HCT116 (cell line): ENCODE measurements around the gene SLC30A4. TPM values are rescaled to one million over a fixed set of nuclear protein-coding genes. Genes with fewer than 3 reads are reported as not detected.
A peak's percentile ranks its signal among the peaks of the same experiment; 100 is the strongest.

Experiments used
- ATAC-seq: fragments of 200-7000 bp; cut with Tn5 transposase; 2 replicates; pipeline ENCODE4 v1.9.1; 2020; ENCODE audit warnings: mild to moderate bottlenecking, moderate library complexity
- BruUV-seq: library from RNA; stranded (reverse); fragments of 400-500 nt; replicated peaks from 2 replicates; lab custom pipeline; 2021; lab: Mats Ljungman, UMichigan
- CTCF ChIA-PET: fragments of 300-600 bp; sonication (Branson Sonifier 250); formaldehyde crosslinking; loops from one replicate; lab custom pipeline; 2021; ENCODE audit warnings: antibody characterized with exemption; lab: Charles Lee
- POLR2A ChIA-PET: fragments of 300-600, 350-600 bp; sonication (Branson Sonifier 250); formaldehyde crosslinking; loops from one replicate; lab custom pipeline; 2021; ENCODE audit warnings: antibody characterized with exemption; lab: Charles Lee
- RAD21 ChIA-PET, 2 experiments: fragments of 300-600 bp; sonication (Branson Sonifier 250); formaldehyde crosslinking; loops; one replicate each; lab custom pipeline; 2023; ENCODE audit warnings: low total read pairs in 2 of 2; ENCODE audit not compliant: uncharacterized antibody in 2 of 2, unreplicated experiment in 2 of 2, low non-redundant PET in 1 of 2; lab: Charles Lee
- DNase-seq: peaks from one replicate; pipeline ENCODE4 v3.0.0-alpha.2; 2010; ENCODE audit warnings: low read depth, low spot score
- H2AFZ ChIP-seq: fragments of 200-600 bp; shearing (Covaris generic), sonication (generic); 2 replicates; pipeline ENCODE4 v1.6.1; 2017; ENCODE audit warnings: low read depth, mixed run types, mixed read lengths, antibody characterized with exemption, low read length; ENCODE audit not compliant: poor library complexity, severe bottlenecking
- H3K27ac ChIP-seq: 2 replicates; pipeline ENCODE4 v1.5.1; 2012; ENCODE audit warnings: low read depth, low read length
- H3K27me3 ChIP-seq: fragments of 200-600 bp; sonication (generic); 2 replicates; pipeline ENCODE4 v1.6.1; 2016; ENCODE audit warnings: mixed run types, low read length, mixed read lengths; ENCODE audit not compliant: insufficient read depth
- H3K36me3 ChIP-seq, 2 experiments: fragments of 200-500 bp in 1 of 2; fragments of 200-600 bp in 1 of 2; sonication (Bioruptor generic) in 1 of 2; sonication (generic) in 1 of 2; 2 replicates each; pipeline versions ENCODE4 v1.5.1 to v1.6.1; 2014 to 2016; ENCODE audit warnings: low read length in 2 of 2, inconsistent platforms in 1 of 2, mixed read lengths in 1 of 2, mixed run types in 1 of 2; ENCODE audit not compliant: insufficient read depth in 2 of 2, control insufficient read depth in 1 of 2
- H3K4me1 ChIP-seq, 2 experiments: fragments of 200-600 bp in 1 of 2; sonication (generic) in 1 of 2; 2 replicates each; pipeline versions ENCODE4 v1.5.1 to v1.6.1; 2012 to 2017; ENCODE audit warnings: low read length in 2 of 2, inconsistent platforms in 1 of 2, mild to moderate bottlenecking in 1 of 2, mixed read lengths in 1 of 2, mixed run types in 1 of 2, moderate library complexity in 1 of 2; ENCODE audit not compliant: insufficient read depth in 2 of 2, control insufficient read depth in 1 of 2
- H3K4me2 ChIP-seq: fragments of 200-600 bp; sonication (generic); 2 replicates; pipeline ENCODE4 v1.6.1; 2017; ENCODE audit warnings: mixed run types, low read length, mixed read lengths
- H3K4me3 ChIP-seq, 2 experiments: fragments of 200-600 bp in 1 of 2; sonication (generic) in 1 of 2; replicated peaks in 1 of 2; 2 replicates each; pipeline ENCODE4 v1.5.1; 2011 to 2016; ENCODE audit warnings: low read length in 2 of 2, control low read depth in 1 of 2, low read depth in 1 of 2, mild to moderate bottlenecking in 1 of 2, mixed read lengths in 1 of 2, mixed run types in 1 of 2
- H3K79me2 ChIP-seq: fragments of 200-600 bp; sonication (generic); 2 replicates; pipeline ENCODE4 v1.6.1; 2017; ENCODE audit warnings: mild to moderate bottlenecking, mixed run types, low read length, moderate library complexity, mixed read lengths; ENCODE audit not compliant: insufficient read depth
- H3K9ac ChIP-seq: fragments of 200-600 bp; sonication (generic); 2 replicates; pipeline ENCODE4 v1.6.1; 2016; ENCODE audit warnings: low read length, mixed read lengths
- H3K9me2 ChIP-seq: fragments of 200-600 bp; sonication (generic), shearing (Covaris generic); 2 replicates; pipeline ENCODE4 v1.6.1; 2017; ENCODE audit warnings: mixed run types, mild to moderate bottlenecking, moderate library complexity; ENCODE audit not compliant: insufficient read depth
- H3K9me3 ChIP-seq, 2 experiments: fragments of 200-500 bp in 1 of 2; fragments of 200-600 bp in 1 of 2; sonication (Bioruptor generic) in 1 of 2; sonication (generic) in 1 of 2; 2 replicates each; pipeline ENCODE4 v1.6.1; 2014 to 2017; ENCODE audit warnings: low read length in 2 of 2, mixed read lengths in 2 of 2, inconsistent platforms in 1 of 2, low read depth in 1 of 2, mild to moderate bottlenecking in 1 of 2, mixed run types in 1 of 2, moderate library complexity in 1 of 2; ENCODE audit not compliant: control insufficient read depth in 1 of 2, insufficient read depth in 1 of 2
- H4K20me1 ChIP-seq: fragments of 200-600 bp; sonication (generic), shearing (Covaris generic); 2 replicates; pipeline ENCODE4 v1.6.1; 2017; ENCODE audit warnings: mixed run types, mild to moderate bottlenecking, moderate library complexity; ENCODE audit not compliant: insufficient read depth
- CBX3 ChIP-seq: IDR thresholded peaks from 2 replicates; pipeline ENCODE4 v1.6.1; 2012; ENCODE audit warnings: low read depth
- CEBPB ChIP-seq: IDR thresholded peaks from 2 replicates; pipeline ENCODE4 v1.6.1; 2012; ENCODE audit warnings: low read depth
- EGR1 ChIP-seq: IDR thresholded peaks from 2 replicates; pipeline ENCODE4 v1.6.1; 2012; ENCODE audit warnings: low read depth
- EZH2phosphoT487 ChIP-seq: fragments of 200-600 bp; IDR thresholded peaks from 2 replicates; pipeline ENCODE4 v1.6.1; 2018; ENCODE audit warnings: antibody characterized with exemption, borderline replicate concordance
- FOSL1 ChIP-seq: IDR thresholded peaks from 2 replicates; pipeline ENCODE4 v1.6.1; 2012; ENCODE audit warnings: low read depth
- JUND ChIP-seq: IDR thresholded peaks from 2 replicates; pipeline ENCODE4 v1.6.1; 2012
- POLR2A ChIP-seq: IDR thresholded peaks from 2 replicates; pipeline ENCODE4 v1.7.0; 2011; ENCODE audit warnings: borderline replicate concordance; ENCODE audit not compliant: insufficient read depth, insufficient read length; ENCODE audit errors: extremely low read depth
- RAD21 ChIP-seq: IDR thresholded peaks from 2 replicates; pipeline ENCODE4 v1.6.1; 2012; ENCODE audit warnings: low read depth, mild to moderate bottlenecking
- REST ChIP-seq: IDR thresholded peaks from 2 replicates; pipeline ENCODE4 v1.6.1; 2012; ENCODE audit warnings: low read depth
- SIN3A ChIP-seq: IDR thresholded peaks from 2 replicates; pipeline ENCODE4 v1.6.1; 2012; ENCODE audit warnings: low read depth
- SP1 ChIP-seq: IDR thresholded peaks from 2 replicates; pipeline ENCODE4 v1.6.1; 2012; ENCODE audit warnings: low read depth
- SRF ChIP-seq: IDR thresholded peaks from 2 replicates; pipeline ENCODE4 v1.6.1; 2012; ENCODE audit warnings: low read depth
- TCF7L2 ChIP-seq: IDR thresholded peaks from 2 replicates; pipeline ENCODE4 v1.7.0; 2011; ENCODE audit warnings: borderline replicate concordance, inconsistent platforms; ENCODE audit not compliant: insufficient read depth, insufficient read length; ENCODE audit errors: extremely low read depth
- ZNF274 ChIP-seq: fragments of 200-500 bp; sonication (Bioruptor generic); IDR thresholded peaks from 2 replicates; pipeline ENCODE4 v1.6.1; 2014; ENCODE audit warnings: mild to moderate bottlenecking, low read depth, low read length, inconsistent platforms
- intact Hi-C: fragments of 100-400 bp; cut with micrococcal nuclease; formaldehyde crosslinking; loops from 2 replicates; pipeline ENCODE4 v1.10.0; 2022
- total RNA-seq: library from RNA; stranded (reverse); gene quantifications from one replicate; pipeline ENCODE4 v1.2.1, GENCODE V29; 2021; ENCODE audit not compliant: unreplicated experiment
- TF ChIP-seq, protein P1 (sequence below): IDR thresholded peaks from 2 replicates; pipeline ENCODE4 v1.6.1; 2012
- TF ChIP-seq, protein P2 (sequence below), 3 experiments: fragments of 200-600 bp in 1 of 3; sonication (generic) in 1 of 3; IDR thresholded peaks in 2 of 3; conservative IDR thresholded peaks in 1 of 3; 2 replicates each; pipeline ENCODE4 v1.5.1; 2012 to 2017; ENCODE audit warnings: low read depth in 2 of 3, low read length in 2 of 3, antibody characterized with exemption in 1 of 3, borderline replicate concordance in 1 of 3, control low read depth in 1 of 3, mild to moderate bottlenecking in 1 of 3, mixed read lengths in 1 of 3, mixed run types in 1 of 3, moderate library complexity in 1 of 3; ENCODE audit not compliant: insufficient read depth in 1 of 3
- TF ChIP-seq, protein P3 (sequence below): IDR thresholded peaks from 2 replicates; pipeline ENCODE4 v1.6.1; 2012
- TF ChIP-seq, protein P4 (sequence below): IDR thresholded peaks from 2 replicates; pipeline ENCODE4 v1.6.1; 2011; ENCODE audit warnings: mild to moderate bottlenecking, low read length, moderate library complexity; ENCODE audit not compliant: insufficient replicate concordance; ENCODE audit errors: extremely low read depth

SLC30A4 gene
- total RNA-seq, 1 experiment from 2014 or later: 2.7 TPM

- BruUV-seq: no TSS peak
- Histone ChIP-seq H3K4me2 (peak overlapping the region; percentile 75), H4K20me1 (no peaks in the 10 kb centered on the region), H3K9me3 (no peaks in the 10 kb centered on the region; a peak in 1 of 4 replicates), H3K9me2 (no peaks in the 10 kb centered on the region), H3K27ac (no peak overlapping the region), H3K4me1 (peaks cover 28 to 50% of the 10 kb centered on the region in 2 experiments), H3K27me3 (no peaks in the 10 kb centered on the region), H3K9ac (no peak overlapping the region), H3K4me3 (peak overlapping the region; percentile 42 to 48), H2AFZ (peak overlapping the region; percentile 100), H3K79me2 (no peaks in the 10 kb centered on the region), H3K36me3 (no peaks in the 10 kb centered on the region)
- DNase-seq: peak; percentile 79
- peak; percentile 63 for ATAC-seq
- POLR2A ChIA-PET: interaction anchor here (1.0 kb wide), 1 partner anchor 153 kb away, joined by 3 read pairs; no protein-coding TSS in a partner anchor
- CTCF ChIA-PET: interaction anchor here (0.6 to 3.6 kb wide), 30 partner anchors 10 to 340 kb away, joined by 3 to 82 read pairs (median 6); partner anchors contain the start of gene SQOR
- RAD21 ChIA-PET: interaction anchor here (0.7 to 1.8 kb wide), 4 partner anchors 27 to 156 kb away, joined by 3 to 7 read pairs (median 4); no protein-coding TSS in a partner anchor
- intact Hi-C loops: loop anchor here (1.0 to 2.0 kb wide), 4 partner anchors 28 to 295 kb away; no protein-coding TSS in a partner anchor
- TF ChIP-seq, protein P1, sequence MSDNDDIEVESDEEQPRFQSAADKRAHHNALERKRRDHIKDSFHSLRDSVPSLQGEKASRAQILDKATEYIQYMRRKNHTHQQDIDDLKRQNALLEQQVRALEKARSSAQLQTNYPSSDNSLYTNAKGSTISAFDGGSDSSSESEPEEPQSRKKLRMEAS: 0 out of 2 replicates have a peak, but pooled peaks have one; percentile 29
- TF ChIP-seq CBX3: no peak
- TF ChIP-seq FOSL1: no peak
- no peak for TF ChIP-seq SIN3A
- TF ChIP-seq SRF: no peak
- TF ChIP-seq, protein P2, sequence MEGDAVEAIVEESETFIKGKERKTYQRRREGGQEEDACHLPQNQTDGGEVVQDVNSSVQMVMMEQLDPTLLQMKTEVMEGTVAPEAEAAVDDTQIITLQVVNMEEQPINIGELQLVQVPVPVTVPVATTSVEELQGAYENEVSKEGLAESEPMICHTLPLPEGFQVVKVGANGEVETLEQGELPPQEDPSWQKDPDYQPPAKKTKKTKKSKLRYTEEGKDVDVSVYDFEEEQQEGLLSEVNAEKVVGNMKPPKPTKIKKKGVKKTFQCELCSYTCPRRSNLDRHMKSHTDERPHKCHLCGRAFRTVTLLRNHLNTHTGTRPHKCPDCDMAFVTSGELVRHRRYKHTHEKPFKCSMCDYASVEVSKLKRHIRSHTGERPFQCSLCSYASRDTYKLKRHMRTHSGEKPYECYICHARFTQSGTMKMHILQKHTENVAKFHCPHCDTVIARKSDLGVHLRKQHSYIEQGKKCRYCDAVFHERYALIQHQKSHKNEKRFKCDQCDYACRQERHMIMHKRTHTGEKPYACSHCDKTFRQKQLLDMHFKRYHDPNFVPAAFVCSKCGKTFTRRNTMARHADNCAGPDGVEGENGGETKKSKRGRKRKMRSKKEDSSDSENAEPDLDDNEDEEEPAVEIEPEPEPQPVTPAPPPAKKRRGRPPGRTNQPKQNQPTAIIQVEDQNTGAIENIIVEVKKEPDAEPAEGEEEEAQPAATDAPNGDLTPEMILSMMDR (IDR thresholded peaks at IDR 0.05 in 2 of 3, conservative IDR thresholded peaks at IDR 0.05 in 1 of 3; ENCODE audit: borderline replicate concordance in 1 of 3, insufficient read depth in 1 of 3, low read depth in 2 of 3, low read length in 2 of 3): peak; percentile 61 to 97 (median 64)
- TF ChIP-seq EGR1: no peak
- TF ChIP-seq, protein P3, sequence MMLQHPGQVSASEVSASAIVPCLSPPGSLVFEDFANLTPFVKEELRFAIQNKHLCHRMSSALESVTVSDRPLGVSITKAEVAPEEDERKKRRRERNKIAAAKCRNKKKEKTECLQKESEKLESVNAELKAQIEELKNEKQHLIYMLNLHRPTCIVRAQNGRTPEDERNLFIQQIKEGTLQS: no peak
- no peak for TF ChIP-seq SP1
- TF ChIP-seq CEBPB: no peak
- TF ChIP-seq JUND: no peak
- TF ChIP-seq EZH2phosphoT487: no peak
- TF ChIP-seq, protein P4, sequence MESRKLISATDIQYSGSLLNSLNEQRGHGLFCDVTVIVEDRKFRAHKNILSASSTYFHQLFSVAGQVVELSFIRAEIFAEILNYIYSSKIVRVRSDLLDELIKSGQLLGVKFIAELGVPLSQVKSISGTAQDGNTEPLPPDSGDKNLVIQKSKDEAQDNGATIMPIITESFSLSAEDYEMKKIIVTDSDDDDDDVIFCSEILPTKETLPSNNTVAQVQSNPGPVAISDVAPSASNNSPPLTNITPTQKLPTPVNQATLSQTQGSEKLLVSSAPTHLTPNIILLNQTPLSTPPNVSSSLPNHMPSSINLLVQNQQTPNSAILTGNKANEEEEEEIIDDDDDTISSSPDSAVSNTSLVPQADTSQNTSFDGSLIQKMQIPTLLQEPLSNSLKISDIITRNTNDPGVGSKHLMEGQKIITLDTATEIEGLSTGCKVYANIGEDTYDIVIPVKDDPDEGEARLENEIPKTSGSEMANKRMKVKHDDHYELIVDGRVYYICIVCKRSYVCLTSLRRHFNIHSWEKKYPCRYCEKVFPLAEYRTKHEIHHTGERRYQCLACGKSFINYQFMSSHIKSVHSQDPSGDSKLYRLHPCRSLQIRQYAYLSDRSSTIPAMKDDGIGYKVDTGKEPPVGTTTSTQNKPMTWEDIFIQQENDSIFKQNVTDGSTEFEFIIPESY: no peak
- no peak for TF ChIP-seq TCF7L2
- no peak for TF ChIP-seq ZNF274
- TF ChIP-seq POLR2A: no peak
- TF ChIP-seq REST: no peak
- peak; percentile 93 for TF ChIP-seq RAD21
Observed at GRCh38 chr15:45457641-45458539, 64.7 kb downstream of the SLC30A4 start.
